H1 (cell line): ENCODE data around the gene SYT13. TPM values are rescaled to one million over a fixed set of nuclear protein-coding genes. Genes with fewer than 3 reads are reported as not detected.

Source experiments
- CTCF ChIA-PET: fragments of 300-600 bp; sonication (Branson Sonifier 250); formaldehyde crosslinking; loops from one replicate; lab custom pipeline; 2021; ENCODE audit not compliant: partially characterized antibody; lab: Charles Lee
- POLR2A ChIA-PET: fragments of 300-600 bp; sonication (Branson Sonifier 250); formaldehyde crosslinking; loops from one replicate; lab custom pipeline; 2021; ENCODE audit warnings: inconsistent platforms; ENCODE audit not compliant: partially characterized antibody; lab: Charles Lee
- DNase-seq, 2 experiments: peaks; one replicate each; pipeline versions ENCODE4 v3.0.0 to v3.0.0-alpha.2; 2010 to 2022; ENCODE audit warnings: low spot score in 2 of 2, low read depth in 1 of 2, mixed read lengths in 1 of 2
- FAIRE-seq: peaks from 2 replicates; lab custom pipeline; 2011; peaks lifted over from hg19 to GRCh38; lab: Jason Lieb, UNC
- H2AFZ ChIP-seq: 2 replicates; pipeline ENCODE4 v1.8.1; 2012; ENCODE audit warnings: low read length, inconsistent platforms
- H2AK5ac ChIP-seq: 2 replicates; pipeline ENCODE4 v1.6.1; 2013; ENCODE audit warnings: low read depth, low read length
- H2BK120ac ChIP-seq: replicated peaks from 2 replicates; pipeline ENCODE3; 2013; ENCODE audit warnings: low read depth, low read length, inconsistent platforms
- H2BK12ac ChIP-seq: 2 replicates; pipeline ENCODE4 v1.6.1; 2013; ENCODE audit warnings: low read depth, low read length
- H2BK15ac ChIP-seq: 2 replicates; pipeline ENCODE4 v1.6.1; 2013; ENCODE audit warnings: low read length
- H2BK20ac ChIP-seq: 2 replicates; pipeline ENCODE4 v1.6.1; 2013; ENCODE audit warnings: low read length
- H2BK5ac ChIP-seq: 2 replicates; pipeline ENCODE4 v1.6.1; 2013; ENCODE audit warnings: low read depth, low read length
- H3K14ac ChIP-seq: 2 replicates; pipeline ENCODE4 v1.6.1; 2013; ENCODE audit warnings: inconsistent platforms; ENCODE audit not compliant: insufficient read length
- H3K18ac ChIP-seq: 2 replicates; pipeline ENCODE4 v1.6.1; 2013; ENCODE audit warnings: low read length; ENCODE audit errors: extremely low read depth
- H3K23ac ChIP-seq: 2 replicates; pipeline ENCODE4 v1.6.1; 2013; ENCODE audit warnings: inconsistent platforms; ENCODE audit not compliant: insufficient read length
- H3K23me2 ChIP-seq: 2 replicates; pipeline ENCODE4 v1.6.1; 2013; ENCODE audit warnings: low read depth, low read length
- H3K27ac ChIP-seq: 2 replicates; pipeline ENCODE4 v1.6.1; 2011; ENCODE audit warnings: low read depth, low read length, inconsistent platforms
- H3K27me3 ChIP-seq, 4 experiments: replicated peaks in 1 of 4; 1 replicate in 1 of 4; 2 replicates in 3 of 4; pipeline versions ENCODE4 v1.6.1 to v1.8.1; 2011 to 2013; ENCODE audit warnings: low read length in 3 of 4, mild to moderate bottlenecking in 3 of 4, inconsistent platforms in 2 of 4, mixed read lengths in 2 of 4, moderate library complexity in 1 of 4; ENCODE audit not compliant: control insufficient read depth in 3 of 4, insufficient read depth in 3 of 4; ENCODE audit errors: extremely low read depth in 1 of 4
- H3K36me3 ChIP-seq, 4 experiments: 2 replicates each; pipeline versions ENCODE4 v1.6.1 to v1.8.1; 2011 to 2013; ENCODE audit warnings: mild to moderate bottlenecking in 4 of 4, low read length in 3 of 4, moderate library complexity in 2 of 4, control low read depth in 1 of 4, inconsistent platforms in 1 of 4; ENCODE audit not compliant: insufficient read depth in 4 of 4, control insufficient read depth in 2 of 4
- H3K4ac ChIP-seq: replicated peaks from 2 replicates; pipeline ENCODE3; 2013; ENCODE audit warnings: low read length, low read depth, mixed read lengths, inconsistent platforms; ENCODE audit not compliant: insufficient read length
- H3K4me1 ChIP-seq, 4 experiments: replicated peaks in 1 of 4; 1 replicate in 1 of 4; 2 replicates in 3 of 4; pipeline versions ENCODE4 v1.6.1 to v1.8.1; 2011 to 2013; ENCODE audit warnings: low read length in 3 of 4, inconsistent platforms in 2 of 4, mixed read lengths in 1 of 4; ENCODE audit not compliant: insufficient read depth in 4 of 4, control insufficient read depth in 3 of 4
- H3K4me2 ChIP-seq, 2 experiments: 2 replicates each; pipeline versions ENCODE4 v1.6.1 to v1.8.1; 2011 to 2013; ENCODE audit warnings: low read depth in 2 of 2, low read length in 2 of 2, control low read depth in 1 of 2, inconsistent platforms in 1 of 2, mild to moderate bottlenecking in 1 of 2; ENCODE audit not compliant: insufficient read depth in 1 of 2
- H3K4me3 ChIP-seq, 4 experiments: fragments of 200-600, 300-600 bp in 1 of 4; sonication (generic), shearing (Covaris generic), sonication (Bioruptor Twin) in 1 of 4; 2 replicates each; pipeline versions ENCODE4 v1.5.1 to v1.8.1; 2011 to 2016; ENCODE audit warnings: low read length in 4 of 4, low read depth in 3 of 4, control low read depth in 2 of 4, inconsistent platforms in 2 of 4, mild to moderate bottlenecking in 2 of 4, mixed read lengths in 1 of 4, moderate library complexity in 1 of 4; ENCODE audit not compliant: insufficient read depth in 2 of 4; ENCODE audit errors: extremely low read depth in 1 of 4
- H3K56ac ChIP-seq: replicated peaks from 2 replicates; pipeline ENCODE3; 2013; ENCODE audit warnings: low read depth, mild to moderate bottlenecking, mixed read lengths, low read length, inconsistent platforms; ENCODE audit not compliant: insufficient read length
- H3K79me1 ChIP-seq: 2 replicates; pipeline ENCODE4 v1.6.1; 2013; ENCODE audit warnings: low read depth, low read length, control low read depth
- H3K79me2 ChIP-seq, 2 experiments: 2 replicates each; pipeline versions ENCODE4 v1.6.1 to v1.8.1; 2012 to 2013; ENCODE audit warnings: low read length in 2 of 2, mild to moderate bottlenecking in 2 of 2, inconsistent platforms in 1 of 2; ENCODE audit not compliant: insufficient read depth in 2 of 2, control insufficient read depth in 1 of 2
- H3K9ac ChIP-seq, 4 experiments: replicated peaks in 1 of 4; 1 replicate in 1 of 4; 2 replicates in 3 of 4; pipeline versions ENCODE4 v1.6.1 to v1.8.1; 2011 to 2013; ENCODE audit warnings: low read depth in 3 of 4, low read length in 3 of 4, control low read depth in 2 of 4, mild to moderate bottlenecking in 2 of 4, moderate library complexity in 2 of 4, inconsistent platforms in 1 of 4; ENCODE audit errors: extremely low read depth in 1 of 4
- H3K9me3 ChIP-seq, 2 experiments: 2 replicates each; pipeline versions ENCODE4 v1.6.1 to v1.8.1; 2012 to 2013; ENCODE audit warnings: mild to moderate bottlenecking in 2 of 2, moderate library complexity in 2 of 2, control low read depth in 1 of 2, inconsistent platforms in 1 of 2, low read depth in 1 of 2, low read length in 1 of 2, mixed read lengths in 1 of 2; ENCODE audit not compliant: insufficient read depth in 2 of 2
- H4K20me1 ChIP-seq, 2 experiments: replicated peaks in 1 of 2; 2 replicates each; pipeline versions ENCODE3 to v1.8.1; 2011 to 2013; ENCODE audit warnings: inconsistent platforms in 2 of 2, low read length in 2 of 2, mild to moderate bottlenecking in 1 of 2; ENCODE audit not compliant: insufficient read depth in 2 of 2, control insufficient read depth in 1 of 2
- H4K5ac ChIP-seq: 2 replicates; pipeline ENCODE4 v1.6.1; 2013; ENCODE audit warnings: low read length, low read depth, mixed read lengths, inconsistent platforms; ENCODE audit not compliant: insufficient read length
- H4K8ac ChIP-seq: 2 replicates; pipeline ENCODE4 v1.8.0; 2013; ENCODE audit warnings: mild to moderate bottlenecking, moderate library complexity, low read length, inconsistent platforms; ENCODE audit not compliant: insufficient read depth; ENCODE audit errors: extremely low read depth
- H4K91ac ChIP-seq: replicated peaks from 2 replicates; pipeline ENCODE3; 2013; ENCODE audit warnings: low read length, mixed read lengths, inconsistent platforms; ENCODE audit not compliant: insufficient read length
- ASH2L ChIP-seq: fragments of 200-600, 300-600 bp; sonication (generic); IDR thresholded peaks from one replicate; pipeline ENCODE4 v1.7.1; 2017; ENCODE audit warnings: low read length
- CTCF ChIP-seq, 3 experiments: IDR thresholded peaks; 1 replicate in 2 of 3; 2 replicates in 1 of 3; pipeline versions ENCODE4 v1.5.1 to v1.6.1; 2011; ENCODE audit warnings: low read length in 3 of 3, mild to moderate bottlenecking in 3 of 3, inconsistent platforms in 2 of 3, low read depth in 1 of 3, moderate library complexity in 1 of 3; ENCODE audit not compliant: insufficient read depth in 1 of 3; ENCODE audit errors: control extremely low read depth in 1 of 3
- KDM5A ChIP-seq: fragments of 200-600 bp; IDR thresholded peaks from 2 replicates; pipeline ENCODE4 v1.7.1; 2012; ENCODE audit warnings: mild to moderate bottlenecking, low read length, inconsistent platforms, mixed read lengths
- RAD21 ChIP-seq, 2 experiments: IDR thresholded peaks in 1 of 2; conservative IDR thresholded peaks in 1 of 2; 2 replicates each; pipeline ENCODE4 v1.6.1; 2011; ENCODE audit warnings: low read depth in 2 of 2, low read length in 2 of 2, improper control_type of control experiment in 1 of 2, inconsistent platforms in 1 of 2, mild to moderate bottlenecking in 1 of 2, moderate library complexity in 1 of 2
- TCF12 ChIP-seq: IDR thresholded peaks from 2 replicates; pipeline ENCODE4 v1.6.1; 2011; ENCODE audit warnings: low read depth, mild to moderate bottlenecking, low read length
- USF2 ChIP-seq: IDR thresholded peaks from 2 replicates; pipeline ENCODE4 v1.6.1; 2011; ENCODE audit warnings: low read length, improper control_type of control experiment
- WGBS, 2 experiments: shearing (Covaris generic) in 1 of 2; methylation state at CpG; one replicate each; pipeline versions ENCODE4 v1.1.6 to v1.1.7; 2013 to 2015; ENCODE audit warnings: low lambda C conversion rate in 2 of 2, mixed read lengths in 2 of 2, inconsistent platforms in 1 of 2, low coverage in 1 of 2, missing lambda C conversion rate in 1 of 2; ENCODE audit not compliant: insufficient replicate concordance in 2 of 2, insufficient coverage in 1 of 2, insufficient read length in 1 of 2; ENCODE audit errors: extremely low coverage in 1 of 2, missing lambda C conversion rate in 1 of 2; 5-methylcytosine and 5-hydroxymethylcytosine counted together
- polyA plus RNA-seq, 7 experiments: library from polyadenylated mRNA; depleted of rRNA in 3 of 7; stranded (reverse) in 5 of 7; unstranded in 2 of 7; fragments of >200 nt in 5 of 7; fragments of 200-250 nt in 2 of 7; gene quantifications; 1 replicate in 5 of 7; 2 replicates in 1 of 7; 4 replicates in 1 of 7; pipeline versions ENCODE4 v1.2.1 to v1.2.3, GENCODE V29; 2011 to 2013; ENCODE audit warnings: missing spikeins in 2 of 7, mixed read lengths in 2 of 7
- total RNA-seq: library from RNA; stranded (reverse); fragmentation: NEBNext Ultra II Directional; extraction: Animal tissue kit (Norgen Biotek cat#: 25700); gene quantifications from 2 replicates; pipeline ENCODE4 v1.2.1, GENCODE V29; 2021
- TF ChIP-seq, protein P1 (sequence below): IDR thresholded peaks from 2 replicates; pipeline ENCODE4 v1.6.1; 2012; ENCODE audit warnings: inconsistent platforms

The SYT13 gene
- total and polyA plus RNA-seq, 2 of the 8 experiments (the other 6 are each of a cell fraction or from before 2014, with no cell fraction given): 4.8 to 13.2 TPM

DNA sequence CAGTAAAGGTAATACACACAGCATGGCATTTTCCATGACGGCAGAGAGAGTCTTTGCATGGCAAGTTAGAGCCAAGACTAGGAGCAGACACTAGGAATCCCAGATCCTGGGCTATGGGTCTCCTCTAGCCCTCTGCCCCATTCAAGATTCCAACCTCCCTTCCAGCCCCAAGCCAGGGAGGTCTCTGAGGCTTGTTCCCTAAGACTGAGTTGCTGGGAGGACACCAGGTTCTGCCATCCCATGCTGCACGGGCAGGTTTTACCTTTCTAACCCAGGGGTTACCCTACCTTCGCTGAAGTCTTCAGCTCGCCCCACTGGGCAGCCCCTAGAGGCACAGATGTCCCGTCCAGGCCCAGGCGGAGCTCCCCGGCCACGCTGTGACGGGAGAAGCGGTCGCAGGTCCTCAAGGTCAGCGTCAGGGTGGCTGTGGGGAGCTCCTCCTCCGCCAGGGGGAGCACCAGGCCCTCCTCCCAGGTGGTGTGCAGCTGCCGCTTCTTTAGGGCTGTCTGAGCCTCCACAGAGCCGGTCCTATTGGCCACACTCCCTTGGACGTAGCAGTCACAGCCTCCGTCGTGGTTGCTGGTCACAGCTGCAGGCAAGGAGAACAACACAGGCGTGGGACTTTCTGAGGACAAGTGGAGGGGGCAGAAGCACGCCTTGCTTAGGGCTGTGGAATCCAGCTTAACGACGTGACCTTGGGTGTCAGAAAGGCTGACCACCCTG, 33.8 kb downstream of the SYT13 start:
- Histone ChIP-seq H4K20me1 (no peaks in the 10 kb centered on the region), H3K36me3 (no peaks in the 10 kb centered on the region), H2BK5ac (0 out of 2 replicates have a peak overlapping the region, but pooled peaks have one; percentile 55), H4K91ac (no peak overlapping the region), H2BK15ac (no peak overlapping the region), H3K18ac (no peak overlapping the region), H3K23ac (no peak overlapping the region), H2BK12ac (peak overlapping the region; percentile 68; the same call in 1 of the 2 replicates), H3K4me2 (no peak overlapping the region), H3K9ac (no peak overlapping the region), H2AK5ac (no peak overlapping the region), H2BK120ac (no peak overlapping the region), H3K4me1 (no peaks in the 10 kb centered on the region; a peak in 1 of 7 replicates), H3K79me1 (no peaks in the 10 kb centered on the region; the same call in 1 of the 2 replicates), H3K14ac (no peak overlapping the region), H3K4ac (no peak overlapping the region), H3K23me2 (no peaks in the 10 kb centered on the region), H2BK20ac (no peak overlapping the region), H4K5ac (no peak overlapping the region), H3K27ac (no peak overlapping the region), H3K56ac (no peak overlapping the region), H3K27me3 (no peaks in the 10 kb centered on the region), H3K4me3 (no peak overlapping the region), H3K9me3 (no peaks in the 10 kb centered on the region), H4K8ac (0 out of 2 replicates have a peak overlapping the region, but pooled peaks have one; percentile 37), H3K79me2 (no peaks in the 10 kb centered on the region), H2AFZ (peak overlapping the region; percentile 28; the same call in 1 of the 2 replicates)
- 39% methylated on average over 22 of the region's 22 CpGs; no CpG with 5 or more reads in 1 of the 2 experiments for WGBS, 2 experiments
- ChIA-PET POLR2A (interaction anchor here (1.5 kb wide), 1 partner anchor 8 kb away, joined by 5 read pairs; no protein-coding TSS in a partner anchor), CTCF (interaction anchor here (0.6 to 5.5 kb wide), 38 partner anchors 9 to 306 kb away, joined by 3 to 64 read pairs (median 5); partner anchors contain the start of gene SYT13)
- FAIRE-seq: peak; percentile 48
- DNase-seq: peak; percentile 54 to 96
- TF ChIP-seq TCF12: peak; percentile 78; the same call in 1 of the 2 replicates
- no peak for TF ChIP-seq KDM5A
- TF ChIP-seq RAD21 (IDR thresholded peaks at IDR 0.05 in 1 of 2, conservative IDR thresholded peaks at IDR 0.05 in 1 of 2; ENCODE audit: low read depth in 2 of 2, low read length in 2 of 2): peak; percentile 83 to 86
- TF ChIP-seq, protein P1, sequence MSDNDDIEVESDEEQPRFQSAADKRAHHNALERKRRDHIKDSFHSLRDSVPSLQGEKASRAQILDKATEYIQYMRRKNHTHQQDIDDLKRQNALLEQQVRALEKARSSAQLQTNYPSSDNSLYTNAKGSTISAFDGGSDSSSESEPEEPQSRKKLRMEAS: peak; percentile 48; the same call in 1 of the 2 replicates
- peak; percentile 39 for TF ChIP-seq ASH2L
- TF ChIP-seq USF2: 0 out of 2 replicates have a peak, but pooled peaks have one; percentile 19
- peak; percentile 90 to 95 (median 92) for TF ChIP-seq CTCF (IDR thresholded peaks at IDR 0.05; ENCODE audit: control extremely low read depth in 1 of 3, insufficient read depth in 1 of 3, low read depth in 1 of 3, low read length in 3 of 3)
